GM18505 (cell line): ENCODE measurements around the gene HAPLN2.
"Not testable (repeated sequence)": the region's sequence is repeated elsewhere in the genome, so short reads cannot be mapped to it uniquely, and the experiment has no call there.

Source experiments
- ATAC-seq: cut with Tn5 transposase; IDR thresholded peaks from one replicate; pipeline ENCODE4 v1.9.1; 2021; ENCODE audit not compliant: unreplicated experiment
- POLR2A ChIP-seq: IDR thresholded peaks from 4 replicates; pipeline ENCODE4 v1.6.1; 2011; ENCODE audit warnings: borderline replicate concordance; ENCODE audit not compliant: insufficient read depth, insufficient read length; ENCODE audit errors: extremely low read depth

Gene HAPLN2

DNA sequence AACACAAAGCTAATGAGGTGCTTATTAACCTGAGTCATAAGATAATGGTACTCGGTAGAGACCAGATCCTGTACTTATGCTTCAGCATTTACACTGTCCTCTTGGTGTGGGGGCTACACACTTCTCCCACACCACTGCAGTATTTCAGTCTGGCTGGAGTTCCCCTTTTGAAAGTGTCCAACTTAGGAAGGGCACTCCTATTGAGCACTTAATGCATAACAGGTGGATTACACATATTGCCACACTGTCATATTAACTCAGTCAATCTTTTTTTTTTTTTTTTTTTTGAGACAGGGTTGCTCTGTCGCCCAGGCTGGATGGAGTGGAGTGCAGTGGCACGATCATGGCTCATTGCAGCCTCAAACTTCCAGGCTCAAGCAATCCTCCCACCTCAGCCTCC, 19.4 kb upstream of the HAPLN2 start:
- ATAC-seq: no peak

DNA sequence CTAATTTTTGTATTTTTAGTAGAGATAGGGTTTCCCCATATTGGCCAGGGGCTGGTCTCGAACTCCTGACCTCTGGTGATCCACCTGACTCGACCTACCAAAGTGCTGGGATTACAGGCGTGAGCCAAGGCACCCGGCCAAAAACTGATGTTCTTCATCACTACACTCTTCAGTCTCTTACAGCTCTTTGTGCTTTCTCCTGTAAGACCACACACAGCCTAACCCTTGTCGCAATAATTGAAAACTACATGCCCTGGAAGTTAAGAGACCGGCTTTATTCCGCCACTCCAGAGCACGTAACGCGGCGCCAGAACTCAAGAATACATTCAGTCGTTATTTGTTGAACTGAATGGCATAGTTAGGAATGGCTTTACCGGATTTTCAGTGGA, 18.5 kb upstream of the HAPLN2 start:
- no peak for TF ChIP-seq POLR2A
- ATAC-seq: no peak

More for the DNA sequence above, 19.4 kb upstream of the HAPLN2 start:
- TF ChIP-seq POLR2A: no peak

DNA sequence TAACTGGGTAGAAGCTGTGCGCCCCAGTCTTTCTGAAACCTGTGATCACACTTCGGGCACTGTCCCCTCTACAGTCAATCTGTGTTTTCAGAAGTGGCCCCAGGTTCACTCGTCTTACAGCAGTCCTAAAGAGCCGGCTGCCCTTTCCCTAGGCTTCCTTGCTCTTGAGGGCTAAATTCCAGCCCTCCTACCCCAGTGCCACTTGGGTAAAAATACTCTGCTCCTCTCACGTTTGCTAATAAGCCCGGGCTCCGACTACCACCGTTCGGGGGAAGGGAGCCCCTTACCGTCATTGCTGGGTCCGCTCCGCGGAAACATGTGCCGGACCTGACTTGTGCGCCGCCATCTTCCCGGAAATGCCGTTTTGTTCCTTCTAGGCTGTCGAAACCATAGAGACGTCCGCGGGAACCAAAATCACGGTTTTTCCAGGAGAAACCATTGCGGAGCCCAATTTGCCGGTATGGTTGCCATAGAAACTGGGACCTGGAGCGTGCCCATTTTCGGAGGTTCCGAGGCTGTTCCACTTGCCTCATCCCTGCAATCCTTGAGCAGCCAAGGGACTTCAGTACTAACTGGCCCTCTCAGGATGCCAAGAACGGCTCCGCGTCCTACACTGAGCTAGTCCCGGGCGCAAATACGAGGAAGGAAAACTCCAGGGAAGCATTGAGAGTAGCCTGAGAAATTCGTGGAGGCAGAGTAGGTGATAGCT, 17.9 kb upstream of the HAPLN2 start, which contains the start of gene GPATCH4:
TSS of gene GPATCH4 (minus strand) at position 358 of the 709 bp plus-strand sequence.
- ATAC-seq: peak; percentile 52
- TF ChIP-seq POLR2A: peak; percentile 89

DNA sequence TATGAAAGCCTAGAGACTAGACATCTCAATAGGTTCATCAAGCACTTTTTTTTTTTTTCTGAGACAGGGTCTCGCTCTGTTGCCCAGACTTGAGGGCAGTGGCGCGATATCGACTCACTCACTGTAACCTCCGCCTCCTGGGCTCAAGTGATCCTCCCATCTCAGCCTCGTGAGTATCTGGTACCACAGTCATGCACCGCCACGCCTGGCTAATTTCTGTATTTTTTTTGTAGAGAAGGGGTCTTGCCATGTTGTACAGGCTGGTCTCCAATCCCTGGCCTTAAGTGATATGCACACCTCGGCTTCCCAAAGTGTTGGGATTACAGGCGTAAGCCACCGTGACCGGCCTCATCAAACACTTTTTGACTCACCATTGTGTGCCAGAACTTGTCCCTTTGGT, 17.3 kb upstream of the HAPLN2 start:
- ATAC-seq: peak; percentile 19
- no peak for TF ChIP-seq POLR2A

DNA sequence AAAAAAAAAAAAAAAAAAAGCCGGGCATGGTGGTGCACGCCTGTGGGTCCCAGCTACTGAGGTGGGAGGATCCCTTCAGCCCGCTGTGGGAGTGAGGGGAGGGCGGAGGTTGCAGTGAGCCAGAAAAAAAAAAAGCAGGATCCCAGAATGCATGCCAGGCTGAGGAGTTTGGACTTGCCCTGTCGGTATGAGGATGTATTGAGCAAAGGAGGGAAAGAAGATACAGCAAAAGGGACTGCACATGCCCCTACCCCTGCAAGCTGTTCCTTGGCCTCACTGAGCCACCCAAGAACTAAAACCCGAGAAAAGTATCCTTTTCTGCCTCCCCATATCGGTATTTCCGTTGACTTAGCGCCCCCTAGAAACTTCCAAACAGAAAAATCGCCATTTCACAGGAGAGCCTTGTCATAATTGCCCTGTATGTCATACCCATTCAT, 16.6 kb upstream of the HAPLN2 start:
- ATAC-seq: no peak
- no peak for TF ChIP-seq POLR2A

DNA sequence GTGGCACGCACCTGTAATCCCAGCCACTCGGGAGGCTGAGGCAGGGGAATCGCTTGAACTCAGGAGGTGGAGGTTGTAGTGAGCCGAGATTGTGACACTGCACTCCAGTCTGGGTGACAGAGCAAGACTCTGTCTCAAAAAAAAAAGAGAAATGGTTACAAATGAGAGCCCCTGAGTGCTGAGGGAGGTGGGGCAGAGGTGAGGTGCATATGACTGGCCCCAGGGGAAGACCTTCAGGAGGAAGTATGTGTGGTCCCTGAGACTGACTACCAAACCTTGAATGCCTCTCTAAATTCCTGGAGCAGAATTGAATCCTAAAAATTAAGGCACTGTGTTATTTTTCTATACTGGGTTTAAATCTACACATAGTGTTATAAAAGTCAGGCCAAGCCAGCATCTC, 11.9 kb upstream of the HAPLN2 start:
- ATAC-seq: not testable (repeated sequence)

DNA sequence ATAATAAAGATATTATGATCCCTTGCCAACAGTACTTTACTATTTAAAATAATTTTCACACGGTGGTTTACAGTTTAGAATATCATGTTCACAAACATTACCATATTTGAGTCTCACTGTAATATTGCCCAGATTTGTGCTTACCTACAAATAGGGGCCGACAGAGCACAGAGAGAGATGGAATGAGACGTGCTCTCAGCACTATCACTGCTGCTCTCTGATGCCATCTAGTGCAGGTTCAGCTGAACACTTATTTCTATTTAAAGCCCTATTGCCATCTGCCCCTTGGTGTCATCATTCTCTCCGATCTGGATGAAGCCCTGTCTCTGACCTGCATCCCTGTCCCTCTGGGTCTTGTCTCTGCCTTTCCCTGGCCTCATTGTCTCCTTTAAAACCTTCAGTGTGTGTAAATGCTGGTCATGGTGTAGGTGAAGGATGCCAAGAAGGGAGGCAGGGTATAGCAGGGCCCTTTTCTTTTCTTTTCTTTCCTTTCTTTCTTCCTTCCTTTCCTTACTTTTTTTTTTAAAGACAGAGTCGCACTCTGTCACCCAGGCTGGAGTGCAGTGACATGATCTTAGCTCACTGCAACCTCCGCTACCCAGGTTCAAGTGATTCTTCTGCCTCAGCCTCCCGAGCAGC, 11.1 kb upstream of the HAPLN2 start:
- no peak for ATAC-seq

DNA sequence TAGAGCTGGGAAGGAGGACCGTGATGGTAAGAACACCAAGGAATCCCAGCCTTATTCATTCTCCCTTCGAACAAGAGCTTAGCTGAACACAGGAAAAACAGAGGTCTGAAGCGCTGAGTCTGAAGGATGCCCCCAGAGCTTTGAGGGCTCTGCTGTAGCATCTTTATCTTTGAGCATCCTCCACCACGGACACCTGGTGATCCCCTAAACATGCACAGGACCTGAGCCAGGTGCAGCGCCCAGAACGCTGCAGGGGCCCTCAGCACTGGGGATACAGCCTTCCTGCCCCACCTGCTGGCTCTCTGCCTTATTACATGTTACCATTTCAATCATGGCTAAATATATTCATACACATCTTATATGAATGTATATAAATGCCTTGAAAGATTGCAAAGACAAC, 10.2 kb upstream of the HAPLN2 start:
- TF ChIP-seq POLR2A: no peak
- no peak for ATAC-seq

More for the DNA sequence above, 11.1 kb upstream of the HAPLN2 start:
- no peak for TF ChIP-seq POLR2A

DNA sequence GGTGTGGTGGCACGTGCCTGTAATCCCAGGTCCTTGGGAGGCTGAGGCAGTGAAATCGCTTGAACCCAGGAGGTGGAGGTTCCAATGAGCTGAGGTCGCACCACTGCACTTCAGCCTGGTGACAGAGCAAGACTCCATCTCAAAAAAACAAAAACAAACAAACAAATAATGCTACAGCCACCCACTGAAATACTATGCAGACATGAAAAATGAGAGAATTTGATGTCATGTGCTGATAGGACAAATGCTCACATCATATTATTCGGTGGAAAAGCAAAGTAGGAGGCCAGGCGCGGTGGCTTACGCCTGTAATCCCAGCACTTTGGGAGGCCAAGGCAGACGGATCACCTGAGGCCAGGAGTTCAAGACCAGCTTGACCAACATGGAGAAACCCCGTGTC, 9.1 kb upstream of the HAPLN2 start:
- ATAC-seq: not testable (repeated sequence)

DNA sequence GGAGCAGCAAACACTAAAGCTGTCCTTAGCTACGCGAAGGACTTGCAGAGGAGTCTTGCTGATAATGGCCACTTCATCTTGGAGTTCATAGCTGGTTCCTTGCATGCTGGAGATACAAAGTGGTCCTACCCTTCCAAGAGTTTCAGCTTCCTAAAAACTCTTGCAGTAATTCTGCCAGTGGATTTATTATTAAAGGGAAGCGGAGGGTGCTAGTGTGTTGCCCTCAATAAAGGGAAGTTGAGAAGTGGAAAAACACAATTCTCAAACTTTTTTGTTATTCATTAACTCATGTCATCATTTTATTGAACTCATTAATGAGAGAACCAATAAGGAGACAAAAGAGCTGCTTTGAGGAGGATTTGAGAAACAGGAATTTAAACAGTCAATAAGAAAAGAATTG, 6.5 kb upstream of the HAPLN2 start:
- no peak for ATAC-seq
- TF ChIP-seq POLR2A: no peak

DNA sequence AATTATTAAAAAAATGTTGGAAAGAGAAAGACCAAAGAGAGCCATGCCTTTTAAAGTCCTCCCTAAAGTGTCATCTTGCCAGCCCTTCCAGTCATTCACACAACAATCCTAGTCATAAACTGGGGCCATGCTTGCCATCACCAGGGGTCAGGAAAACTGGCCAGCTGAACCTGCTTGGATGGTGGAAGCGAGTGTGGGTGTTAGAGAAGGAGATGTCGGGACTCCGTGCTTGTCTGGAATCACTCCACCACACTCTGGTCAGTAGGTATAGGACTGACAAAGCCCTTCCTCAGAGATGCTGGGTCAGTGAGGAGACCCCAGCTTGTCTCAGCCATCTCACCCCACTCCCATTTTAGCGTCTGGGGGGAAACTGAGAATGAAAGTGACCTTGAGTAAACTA, 3.3 kb upstream of the HAPLN2 start:
- no peak for TF ChIP-seq POLR2A
- no peak for ATAC-seq

DNA sequence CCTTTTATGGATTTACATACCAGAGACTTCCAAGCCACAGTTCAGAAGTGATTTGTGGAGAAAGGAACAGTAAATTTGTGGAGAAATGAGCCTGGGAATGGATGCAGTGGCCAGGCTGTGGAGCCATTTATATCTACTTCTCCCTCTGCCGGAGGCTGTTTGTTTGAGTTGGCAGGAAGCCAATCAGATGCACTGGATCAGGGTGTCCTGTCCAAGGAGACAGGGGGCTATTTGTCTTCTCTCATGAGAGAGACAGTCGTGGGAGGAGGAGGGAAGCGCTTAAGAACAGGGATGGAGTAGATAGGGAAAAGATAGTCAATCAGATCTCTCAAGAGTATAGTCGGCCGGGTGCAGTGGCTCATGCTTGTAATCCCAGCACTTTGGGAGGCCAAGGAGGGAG, 2.8 kb upstream of the HAPLN2 start:
- no peak for TF ChIP-seq POLR2A
- ATAC-seq: no peak

DNA sequence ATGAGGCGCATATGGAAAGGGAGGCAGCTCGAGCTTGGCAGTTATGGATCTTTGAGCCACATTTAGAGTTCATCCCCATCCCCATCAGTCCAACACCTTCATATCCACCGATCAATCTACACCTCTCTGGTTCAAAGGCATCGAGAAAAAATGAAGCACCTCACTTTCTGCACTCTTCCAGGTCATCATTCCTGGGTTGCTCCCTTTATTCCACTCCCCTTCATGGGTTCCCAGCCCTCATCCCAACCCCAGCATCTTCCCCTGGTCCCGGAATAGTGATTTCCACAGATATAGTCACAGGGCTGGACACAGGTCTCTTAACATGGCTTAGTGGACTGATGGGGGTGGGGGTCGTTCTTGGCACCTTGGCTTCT, 354 bp downstream of the HAPLN2 start:
- no peak for TF ChIP-seq POLR2A

DNA sequence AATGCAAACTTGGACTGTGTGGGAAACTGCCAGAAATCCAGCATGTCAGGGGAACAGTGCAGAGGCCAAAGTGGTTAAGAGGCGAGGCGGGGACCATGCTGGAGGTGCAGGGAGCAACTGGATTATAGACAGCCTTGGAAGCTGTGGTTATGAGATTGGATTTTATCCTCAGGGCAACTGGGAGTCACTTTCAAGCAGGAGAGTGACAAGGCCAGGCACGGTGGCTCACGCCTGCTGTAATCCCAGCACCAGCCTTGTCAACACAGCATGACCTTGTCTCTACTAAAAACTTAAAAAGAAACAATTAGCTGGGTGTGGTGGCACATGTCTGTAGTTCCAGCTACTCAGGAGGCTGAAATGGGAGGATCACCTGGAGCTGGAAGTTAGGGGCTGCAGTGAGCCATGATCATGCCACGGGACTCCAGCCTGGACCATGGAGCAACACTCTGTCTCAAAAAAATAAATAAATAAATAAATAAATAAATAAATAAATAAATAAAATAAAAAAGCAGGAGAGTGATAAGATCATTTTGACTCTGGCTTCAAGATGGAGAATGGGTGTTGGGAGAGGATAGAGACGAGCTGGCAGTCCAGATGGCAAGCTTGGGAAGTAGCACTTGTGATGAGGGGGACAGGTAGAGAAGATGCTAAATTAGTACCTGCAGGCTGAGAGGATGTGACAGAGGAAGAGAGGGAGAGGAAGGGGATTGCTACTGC, 3.5 kb downstream of the HAPLN2 start:
- no peak for ATAC-seq

More for the DNA sequence above, 354 bp downstream of the HAPLN2 start:
- no peak for ATAC-seq

More for the DNA sequence above, 3.5 kb downstream of the HAPLN2 start:
- no peak for TF ChIP-seq POLR2A
